GM12878 (cell line): ENCODE results near the gene DTX1. TPM values are rescaled to one million over a fixed set of nuclear protein-coding genes. Genes with fewer than 3 reads are reported as not detected.

Experiments used
- ATAC-seq: fragments of 200-7000 bp; cut with Tn5 transposase; 3 replicates; pipeline ENCODE4 v1.9.1; 2020; ENCODE audit warnings: mild to moderate bottlenecking, moderate library complexity
- BruUV-seq: library from RNA; stranded (reverse); fragments of 400-500 nt; replicated peaks from 2 replicates; lab custom pipeline; 2021; lab: Mats Ljungman, UMichigan
- CTCF ChIA-PET: fragments of 300-600 bp; sonication (Branson Sonifier 250); formaldehyde crosslinking; extraction: SDS; loops from one replicate; lab custom pipeline; 2021; ENCODE audit warnings: inconsistent platforms; lab: Yijun Ruan, JAX
- POLR2A ChIA-PET: fragments of 350-600 bp; formaldehyde crosslinking; extraction: SDS; loops from one replicate; lab custom pipeline; 2021; ENCODE audit warnings: inconsistent platforms; lab: Charles Lee
- RAD21 ChIA-PET: fragments of 300-600 bp; sonication (Branson Sonifier 250); formaldehyde crosslinking; loops from one replicate; lab custom pipeline; 2023; ENCODE audit warnings: antibody characterized with exemption; ENCODE audit not compliant: unreplicated experiment; lab: Charles Lee
- SMC1A ChIA-PET: fragments of 300-600 bp; sonication (Branson Sonifier 250); formaldehyde crosslinking; loops from one replicate; lab custom pipeline; 2023; ENCODE audit not compliant: unreplicated experiment, uncharacterized antibody; lab: Charles Lee
- DNase-seq: peaks from one replicate; pipeline ENCODE4 v3.0.0-alpha.2; 2011; ENCODE audit warnings: low read depth, low spot score
- FAIRE-seq: peaks from 3 replicates; lab custom pipeline; 2011; peaks lifted over from hg19 to GRCh38; lab: Jason Lieb, UNC
- H2AFZ ChIP-seq: 2 replicates; pipeline ENCODE4 v1.6.0; 2011; ENCODE audit warnings: low read depth, low read length, control low read depth; ENCODE audit not compliant: control insufficient read depth
- H3K27ac ChIP-seq: 2 replicates; pipeline ENCODE4 v1.5.1; 2011; ENCODE audit warnings: control low read depth; ENCODE audit not compliant: control insufficient read depth, insufficient read depth
- H3K27me3 ChIP-seq, 2 experiments: replicated peaks in 1 of 2; 2 replicates each; pipeline versions ENCODE4 v1.6.0 to v1.6.1; 2011; ENCODE audit warnings: low read length in 1 of 2; ENCODE audit not compliant: control insufficient read depth in 2 of 2, insufficient read depth in 2 of 2
- H3K36me3 ChIP-seq, 2 experiments: 2 replicates each; pipeline ENCODE4 v1.5.1; 2011; ENCODE audit warnings: low read length in 1 of 2; ENCODE audit not compliant: control insufficient read depth in 2 of 2, insufficient read depth in 2 of 2
- H3K4me1 ChIP-seq: 2 replicates; pipeline ENCODE4 v1.6.1; 2011; ENCODE audit warnings: mild to moderate bottlenecking, low read length, moderate library complexity, mixed read lengths; ENCODE audit not compliant: control insufficient read depth, insufficient read depth
- H3K4me2 ChIP-seq: 2 replicates; pipeline ENCODE4 v1.6.0; 2011; ENCODE audit warnings: control low read depth; ENCODE audit not compliant: control insufficient read depth, insufficient read depth
- H3K4me3 ChIP-seq: fragments of 200-600 bp; sonication (generic); 2 replicates; pipeline ENCODE4 v1.5.1; 2016
- H3K79me2 ChIP-seq: 2 replicates; pipeline ENCODE4 v1.6.0; 2011; ENCODE audit warnings: low read length; ENCODE audit not compliant: control insufficient read depth, insufficient read depth
- H3K9ac ChIP-seq: 2 replicates; pipeline ENCODE4 v1.8.0; 2011; ENCODE audit warnings: low read length, control low read depth, mixed read lengths; ENCODE audit not compliant: control insufficient read depth, insufficient read depth
- H3K9me3 ChIP-seq: replicated peaks from 3 replicates; pipeline ENCODE4 v1.5.1; 2011; ENCODE audit warnings: mild to moderate bottlenecking, low read length; ENCODE audit not compliant: control insufficient read depth, insufficient read depth
- H4K20me1 ChIP-seq: 2 replicates; pipeline ENCODE4 v1.6.0; 2011; ENCODE audit not compliant: control insufficient read depth, insufficient read depth
- HDGF ChIP-seq: fragments of 450-650 bp; IDR thresholded peaks from 2 replicates; pipeline ENCODE4 v1.6.1; 2016; ENCODE audit warnings: antibody characterized with exemption
- IKZF1 ChIP-seq: fragments of 450-650 bp; conservative IDR thresholded peaks from 2 replicates; pipeline ENCODE4 v1.6.1; 2017; ENCODE audit warnings: antibody characterized with exemption, mild to moderate bottlenecking
- KLF5 ChIP-seq: fragments of 450-650 bp; IDR thresholded peaks from 2 replicates; pipeline ENCODE4 v1.6.1; 2014; ENCODE audit warnings: mild to moderate bottlenecking; ENCODE audit not compliant: partially characterized antibody
- MYC ChIP-seq: IDR thresholded peaks from 2 replicates; pipeline ENCODE4 v1.6.1; 2011; ENCODE audit warnings: mild to moderate bottlenecking, low read length, moderate library complexity, inconsistent platforms; ENCODE audit not compliant: insufficient read depth, insufficient replicate concordance, insufficient read length, severe bottlenecking
- NFIC ChIP-seq: IDR thresholded peaks from 2 replicates; pipeline ENCODE4 v1.6.1; 2012; ENCODE audit warnings: low read depth, mild to moderate bottlenecking, inconsistent platforms, low read length, moderate library complexity
- NR2C2 ChIP-seq: IDR thresholded peaks from 2 replicates; pipeline ENCODE4 v1.6.1; 2011; ENCODE audit warnings: borderline replicate concordance, low read depth; ENCODE audit not compliant: control insufficient read depth, insufficient read length
- SUPT20H ChIP-seq: IDR thresholded peaks from 2 replicates; pipeline ENCODE4 v1.6.1; 2011; ENCODE audit warnings: low read depth, mild to moderate bottlenecking, low read length, moderate library complexity, borderline replicate concordance; ENCODE audit not compliant: control insufficient read depth
- ZZZ3 ChIP-seq: IDR thresholded peaks from 2 replicates; pipeline ENCODE4 v1.6.1; 2011; ENCODE audit warnings: low read depth; ENCODE audit not compliant: control insufficient read depth, insufficient read length
- WGBS: methylation state at CpG from one replicate; pipeline ENCODE4 v1.1.6; 2016; ENCODE audit warnings: low lambda C conversion rate; ENCODE audit not compliant: insufficient replicate concordance, insufficient coverage; ENCODE audit errors: missing lambda C conversion rate; 5-methylcytosine and 5-hydroxymethylcytosine counted together
- in situ Hi-C: fragments of 300-500 bp; cut with MboI; formaldehyde crosslinking; loops from 9 replicates; pipeline ENCODE4 v1.14.3; 2018; ENCODE audit warnings: mixed read lengths
- intact Hi-C: fragments of 100-400 bp; cut with micrococcal nuclease; formaldehyde crosslinking; loops from one replicate; pipeline ENCODE4 v1.14.2; 2022; ENCODE audit not compliant: unreplicated experiment
- polyA plus RNA-seq, 11 experiments: library from polyadenylated mRNA; depleted of rRNA in 4 of 11; unstranded in 6 of 11; stranded (reverse) in 5 of 11; fragments of >200 nt; fragmentation: Nextera tagmentation in 4 of 11; fragmentation: Illumina TruSeq in 1 of 11; extraction: Ambion mirVana in 4 of 11; extraction: Trizol in 1 of 11; gene quantifications; 1 replicate in 1 of 11; 2 replicates in 10 of 11; pipeline versions ENCODE4 v1.2.1 to v1.2.3, GENCODE V29; 2011 to 2016; ENCODE audit warnings: inconsistent platforms in 2 of 11, missing spikeins in 2 of 11, low read depth in 1 of 11
- total RNA-seq, 4 experiments: library from RNA; depleted of rRNA in 3 of 4; stranded (reverse); fragments of >200 nt in 3 of 4; fragmentation: Illumina TruSeq in 1 of 4; extraction: Trizol in 1 of 4; gene quantifications; 2 replicates each; pipeline versions ENCODE4 v1.2.1 to v1.2.3, GENCODE V29; 2013 to 2021
- TF ChIP-seq, protein P1 (sequence below): fragments of 450-650 bp; formaldehyde crosslinking; IDR thresholded peaks from 2 replicates; pipeline ENCODE4 v1.4.0; 2020; ENCODE audit warnings: mild to moderate bottlenecking, moderate library complexity
- TF ChIP-seq, protein P2 (sequence below): fragments of 150-350 bp; IDR thresholded peaks from 2 replicates; pipeline ENCODE4 v1.6.1; 2014; ENCODE audit warnings: mild to moderate bottlenecking, low read depth, low read length

Gene DTX1
- total and polyA plus RNA-seq, 10 of the 15 experiments (the other 5 are each of a cell fraction or from before 2014, with no cell fraction given): 0.09 to 2.8 (median 0.66) TPM

DNA sequence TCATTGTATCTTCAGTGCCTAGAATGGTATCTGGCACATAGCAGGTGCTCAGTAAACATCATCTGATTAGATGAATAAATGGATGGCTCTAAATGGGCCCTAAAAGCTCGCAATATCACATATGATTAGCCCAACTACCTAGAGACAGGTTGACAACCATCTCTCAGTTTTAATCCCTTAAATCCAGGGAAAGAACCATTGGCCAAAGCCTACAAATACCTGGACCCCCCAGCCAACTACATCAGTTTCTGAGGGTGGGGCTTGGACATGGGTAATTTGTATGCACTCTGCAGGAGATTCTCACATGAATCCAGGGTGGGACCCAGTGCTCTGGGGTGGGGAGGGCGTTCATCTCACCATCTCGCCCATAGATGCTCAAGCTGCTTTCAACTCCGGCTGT, 4.8 kb upstream of the DTX1 start:
- BruUV-seq: no TSS peak
- H3K9me3 ChIP-seq: no peaks in the 10 kb centered on the region
- SMC1A ChIA-PET: interaction anchor here (0.9 to 17.0 kb wide), 7 partner anchors 8 to 122 kb away, joined by 3 to 416 read pairs (median 4); no protein-coding TSS in a partner anchor
- no peak overlapping the region for H3K9ac ChIP-seq
- POLR2A ChIA-PET: no interaction called here
- H3K36me3 ChIP-seq: no peaks in the 10 kb centered on the region
- no peaks in the 10 kb centered on the region; the same call in 1 of the 2 replicates for H3K79me2 ChIP-seq
- ATAC-seq (no peak), FAIRE-seq (no peak), DNase-seq (no peak)
- TF ChIP-seq SUPT20H (no peak), NR2C2 (no peak), KLF5 (no peak), MYC (no peak), ZZZ3 (no peak), IKZF1 (no peak), NFIC (no peak), HDGF (no peak)
- TF ChIP-seq, protein P1, sequence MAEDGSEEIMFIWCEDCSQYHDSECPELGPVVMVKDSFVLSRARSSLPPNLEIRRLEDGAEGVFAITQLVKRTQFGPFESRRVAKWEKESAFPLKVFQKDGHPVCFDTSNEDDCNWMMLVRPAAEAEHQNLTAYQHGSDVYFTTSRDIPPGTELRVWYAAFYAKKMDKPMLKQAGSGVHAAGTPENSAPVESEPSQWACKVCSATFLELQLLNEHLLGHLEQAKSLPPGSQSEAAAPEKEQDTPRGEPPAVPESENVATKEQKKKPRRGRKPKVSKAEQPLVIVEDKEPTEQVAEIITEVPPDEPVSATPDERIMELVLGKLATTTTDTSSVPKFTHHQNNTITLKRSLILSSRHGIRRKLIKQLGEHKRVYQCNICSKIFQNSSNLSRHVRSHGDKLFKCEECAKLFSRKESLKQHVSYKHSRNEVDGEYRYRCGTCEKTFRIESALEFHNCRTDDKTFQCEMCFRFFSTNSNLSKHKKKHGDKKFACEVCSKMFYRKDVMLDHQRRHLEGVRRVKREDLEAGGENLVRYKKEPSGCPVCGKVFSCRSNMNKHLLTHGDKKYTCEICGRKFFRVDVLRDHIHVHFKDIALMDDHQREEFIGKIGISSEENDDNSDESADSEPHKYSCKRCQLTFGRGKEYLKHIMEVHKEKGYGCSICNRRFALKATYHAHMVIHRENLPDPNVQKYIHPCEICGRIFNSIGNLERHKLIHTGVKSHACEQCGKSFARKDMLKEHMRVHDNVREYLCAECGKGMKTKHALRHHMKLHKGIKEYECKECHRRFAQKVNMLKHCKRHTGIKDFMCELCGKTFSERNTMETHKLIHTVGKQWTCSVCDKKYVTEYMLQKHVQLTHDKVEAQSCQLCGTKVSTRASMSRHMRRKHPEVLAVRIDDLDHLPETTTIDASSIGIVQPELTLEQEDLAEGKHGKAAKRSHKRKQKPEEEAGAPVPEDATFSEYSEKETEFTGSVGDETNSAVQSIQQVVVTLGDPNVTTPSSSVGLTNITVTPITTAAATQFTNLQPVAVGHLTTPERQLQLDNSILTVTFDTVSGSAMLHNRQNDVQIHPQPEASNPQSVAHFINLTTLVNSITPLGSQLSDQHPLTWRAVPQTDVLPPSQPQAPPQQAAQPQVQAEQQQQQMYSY (CRISPR knock-in tag): no peak
- TF ChIP-seq, protein P2, sequence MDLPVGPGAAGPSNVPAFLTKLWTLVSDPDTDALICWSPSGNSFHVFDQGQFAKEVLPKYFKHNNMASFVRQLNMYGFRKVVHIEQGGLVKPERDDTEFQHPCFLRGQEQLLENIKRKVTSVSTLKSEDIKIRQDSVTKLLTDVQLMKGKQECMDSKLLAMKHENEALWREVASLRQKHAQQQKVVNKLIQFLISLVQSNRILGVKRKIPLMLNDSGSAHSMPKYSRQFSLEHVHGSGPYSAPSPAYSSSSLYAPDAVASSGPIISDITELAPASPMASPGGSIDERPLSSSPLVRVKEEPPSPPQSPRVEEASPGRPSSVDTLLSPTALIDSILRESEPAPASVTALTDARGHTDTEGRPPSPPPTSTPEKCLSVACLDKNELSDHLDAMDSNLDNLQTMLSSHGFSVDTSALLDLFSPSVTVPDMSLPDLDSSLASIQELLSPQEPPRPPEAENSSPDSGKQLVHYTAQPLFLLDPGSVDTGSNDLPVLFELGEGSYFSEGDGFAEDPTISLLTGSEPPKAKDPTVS: no peak
- H3K4me3 ChIP-seq: no peak overlapping the region
- no peak overlapping the region for H2AFZ ChIP-seq
- no peak overlapping the region for H3K4me2 ChIP-seq
- CTCF ChIA-PET: interaction anchor here (1.7 to 5.2 kb wide), 7 partner anchors 10 to 102 kb away, joined by 7 to 121 read pairs (median 40); no protein-coding TSS in a partner anchor
- no peak overlapping the region for H3K27ac ChIP-seq
- H4K20me1 ChIP-seq: no peaks in the 10 kb centered on the region; the same call in 1 of the 2 replicates
- in situ Hi-C loops (no loop called here), intact Hi-C loops (no loop called here)
- H3K4me1 ChIP-seq: peaks cover 35% of the 10 kb centered on the region
- peaks cover 0 to 5% of the 10 kb centered on the region in 2 experiments; a peak in 3 of 4 replicates for H3K27me3 ChIP-seq
- 49% methylated on average over 4 of the region's 4 CpGs for WGBS
- RAD21 ChIA-PET: interaction anchor here (0.6 to 5.2 kb wide), 6 partner anchors 9 to 119 kb away, joined by 3 to 50 read pairs (median 6); no protein-coding TSS in a partner anchor
